ENCODE measurements around the gene STX3. TPM values are rescaled to one million over a fixed set of nuclear protein-coding genes. Genes with fewer than 3 reads are reported as not detected.

STX3 gene
- total RNA-seq, 2 experiments from 2014 or later = 11.7 to 12.3 TPM

GRCh38 chr11:59761993-59762392 is 6.8 kb downstream of the STX3 start:
- Mint-ChIP-seq H3K36me3 (no peaks in the 10 kb centered on the region), H3K4me3 (no peak overlapping the region), H3K27ac (no peak overlapping the region), H3K27me3 (no peaks in the 10 kb centered on the region), H3K9me3 (no peaks in the 10 kb centered on the region), H3K4me1 (ENCODE audit: low read depth) (peaks cover 14% of the 10 kb centered on the region)
- CTCF ChIA-PET = interaction anchor here (0.6 kb wide), 1 partner anchor 200 kb away, joined by 3 read pairs; no protein-coding TSS in a partner anchor
- intact Hi-C loops (cut with micrococcal nuclease) = no loop called here
- DNase-seq = no peak
- POLR2A ChIA-PET = no interaction called here

GRCh38 chr11:59765068-59765735 is 10.0 kb downstream of the STX3 start:
- H3K4me3 Mint-ChIP-seq = no peak overlapping the region
- H3K36me3 Mint-ChIP-seq = no peaks in the 10 kb centered on the region
- POLR2A ChIA-PET = no interaction called here
- peaks cover 9% of the 10 kb centered on the region for H3K4me1 Mint-ChIP-seq (ENCODE audit: low read depth)
- no peaks in the 10 kb centered on the region for H3K27me3 Mint-ChIP-seq
- no peak overlapping the region for H3K27ac Mint-ChIP-seq
- intact Hi-C loops (cut with micrococcal nuclease) = no loop called here
- no peaks in the 10 kb centered on the region for H3K9me3 Mint-ChIP-seq
- CTCF ChIA-PET = interaction anchor here (5.4 kb wide), 1 partner anchor 11 kb away, joined by 28 read pairs; the partner anchor contains the start of gene STX3
- no peak for DNase-seq

- POLR2A ChIA-PET = no interaction called here
- no peak overlapping the region for H3K27ac Mint-ChIP-seq
- DNase-seq = no peak
- H3K27me3 Mint-ChIP-seq = no peaks in the 10 kb centered on the region
- intact Hi-C loops (cut with micrococcal nuclease) = no loop called here
- no peak overlapping the region for H3K4me3 Mint-ChIP-seq
- H3K4me1 Mint-ChIP-seq (ENCODE audit: low read depth) = peaks cover 14% of the 10 kb centered on the region
- H3K36me3 Mint-ChIP-seq = no peaks in the 10 kb centered on the region
- no peaks in the 10 kb centered on the region for H3K9me3 Mint-ChIP-seq
- CTCF ChIA-PET = interaction anchor here (1.3 to 5.4 kb wide), 3 partner anchors 13 to 35 kb away, joined by 3 to 28 read pairs (median 4); partner anchors contain the start of gene STX3
Observed at GRCh38 chr11:59766542-59767224, 11.5 kb downstream of the STX3 start.

- Mint-ChIP-seq H3K4me1 (ENCODE audit: low read depth) (peaks cover 19% of the 10 kb centered on the region), H3K27ac (no peak overlapping the region), H3K36me3 (no peaks in the 10 kb centered on the region), H3K4me3 (no peak overlapping the region), H3K27me3 (no peaks in the 10 kb centered on the region), H3K9me3 (no peaks in the 10 kb centered on the region)
- no peak for DNase-seq
- ChIA-PET POLR2A (no interaction called here), CTCF (interaction anchor here (1.3 to 5.4 kb wide), 3 partner anchors 13 to 35 kb away, joined by 3 to 28 read pairs (median 4); partner anchors contain the start of gene STX3)
- intact Hi-C loops (cut with micrococcal nuclease) = no loop called here
Observed at GRCh38 chr11:59767225-59767611, 12.0 kb downstream of the STX3 start.

GRCh38 chr11:59769111-59769510 is 13.9 kb downstream of the STX3 start:
- CTCF ChIA-PET = no interaction called here
- POLR2A ChIA-PET = no interaction called here

GRCh38 chr11:59769828-59770227 is 14.7 kb downstream of the STX3 start:
- peaks cover 2% of the 10 kb centered on the region for H3K36me3 Mint-ChIP-seq

More at GRCh38 chr11:59769111-59769510, 13.9 kb downstream of the STX3 start:
- intact Hi-C loops (cut with micrococcal nuclease) = no loop called here
- no peak overlapping the region for H3K4me3 Mint-ChIP-seq
- no peaks in the 10 kb centered on the region for H3K27me3 Mint-ChIP-seq
- H3K27ac Mint-ChIP-seq = no peak overlapping the region
- H3K36me3 Mint-ChIP-seq = peaks cover 2% of the 10 kb centered on the region
- H3K9me3 Mint-ChIP-seq = no peaks in the 10 kb centered on the region
- DNase-seq = no peak
- peaks cover 31% of the 10 kb centered on the region for H3K4me1 Mint-ChIP-seq (ENCODE audit: low read depth)

GRCh38 chr11:59770319-59770718 is 15.1 kb downstream of the STX3 start:
- H3K4me3 Mint-ChIP-seq = no peak overlapping the region
- H3K36me3 Mint-ChIP-seq = peaks cover 6% of the 10 kb centered on the region
- ChIA-PET CTCF (interaction anchor here (1.0 kb wide), 1 partner anchor 16 kb away, joined by 4 read pairs; the partner anchor contains the start of gene STX3), POLR2A (no interaction called here)
- no peaks in the 10 kb centered on the region for H3K27me3 Mint-ChIP-seq
- no peaks in the 10 kb centered on the region for H3K9me3 Mint-ChIP-seq
- intact Hi-C loops (cut with micrococcal nuclease) = no loop called here
- peaks cover 26% of the 10 kb centered on the region for H3K4me1 Mint-ChIP-seq (ENCODE audit: low read depth)
- DNase-seq = no peak
- no peak overlapping the region for H3K27ac Mint-ChIP-seq

More at GRCh38 chr11:59769828-59770227, 14.7 kb downstream of the STX3 start:
- Mint-ChIP-seq H3K27ac (no peak overlapping the region), H3K4me3 (no peak overlapping the region), H3K9me3 (no peaks in the 10 kb centered on the region), H3K27me3 (no peaks in the 10 kb centered on the region), H3K4me1 (ENCODE audit: low read depth) (peaks cover 31% of the 10 kb centered on the region)
- intact Hi-C loops (cut with micrococcal nuclease) = no loop called here
- ChIA-PET POLR2A (no interaction called here), CTCF (interaction anchor here (1.0 kb wide), 1 partner anchor 15 kb away, joined by 4 read pairs; the partner anchor contains the start of gene STX3)
- DNase-seq = no peak

DNA sequence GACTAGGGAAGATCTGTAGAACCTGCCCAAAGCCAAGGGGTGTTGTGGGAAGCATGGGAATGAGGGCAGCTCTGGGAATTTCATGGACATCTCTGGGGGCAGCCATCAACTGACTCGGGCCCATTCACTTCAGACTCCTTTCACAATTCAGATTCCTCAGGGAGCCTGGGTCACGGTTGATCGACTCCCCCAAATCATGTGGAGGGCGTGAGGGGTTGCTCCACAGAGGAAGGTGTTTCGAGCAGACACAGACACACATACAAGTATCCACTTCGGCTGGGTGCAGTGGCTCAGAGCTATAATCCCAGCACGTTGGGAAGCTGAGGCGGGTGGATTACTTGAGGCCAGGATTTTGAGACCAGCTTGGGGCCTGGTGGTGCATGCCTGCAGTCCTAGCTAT is 15.7 kb downstream of the STX3 start:
- no peak for DNase-seq
- H3K4me1 Mint-ChIP-seq (ENCODE audit: low read depth) = peaks cover 30% of the 10 kb centered on the region
- H3K9me3 Mint-ChIP-seq = no peaks in the 10 kb centered on the region
- peaks cover 6% of the 10 kb centered on the region for H3K36me3 Mint-ChIP-seq
- CTCF ChIA-PET = interaction anchor here (1.0 kb wide), 1 partner anchor 16 kb away, joined by 4 read pairs; the partner anchor contains the start of gene STX3
- no peak overlapping the region for H3K27ac Mint-ChIP-seq
- no peaks in the 10 kb centered on the region for H3K27me3 Mint-ChIP-seq
- POLR2A ChIA-PET = no interaction called here
- H3K4me3 Mint-ChIP-seq = no peak overlapping the region
- intact Hi-C loops (cut with micrococcal nuclease) = no loop called here

DNA sequence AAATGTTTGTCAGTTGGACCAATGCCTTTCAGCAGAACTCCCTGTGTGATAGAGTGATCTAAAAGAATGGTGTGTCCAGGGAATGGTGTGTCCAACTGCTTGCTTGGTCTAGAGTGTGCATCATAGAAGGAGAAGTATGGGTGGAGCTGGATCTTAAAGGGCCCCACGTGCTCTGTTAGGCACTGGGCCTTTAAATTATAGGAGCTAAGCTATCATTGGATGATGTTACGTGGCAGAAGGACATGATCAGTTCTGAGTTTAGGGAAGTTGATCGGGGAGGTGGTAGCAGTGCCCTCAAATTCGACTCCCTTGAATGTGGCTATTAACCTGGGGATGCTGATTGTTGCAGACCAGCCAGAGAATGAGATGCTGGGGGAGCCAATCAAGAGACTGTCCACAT is 16.4 kb downstream of the STX3 start:
- Mint-ChIP-seq H3K4me3 (no peak overlapping the region), H3K9me3 (no peaks in the 10 kb centered on the region), H3K36me3 (peaks cover 6% of the 10 kb centered on the region), H3K27ac (no peak overlapping the region), H3K27me3 (no peaks in the 10 kb centered on the region), H3K4me1 (ENCODE audit: low read depth) (peaks cover 31% of the 10 kb centered on the region)
- POLR2A ChIA-PET = interaction anchor here (0.9 to 1.5 kb wide), 2 partner anchors 12 to 17 kb away, joined by 3 read pairs; partner anchors contain the start of gene STX3
- intact Hi-C loops (cut with micrococcal nuclease) = loop anchor here (1.0 kb wide), 1 partner anchor 15 kb away; no protein-coding TSS in a partner anchor
- CTCF ChIA-PET = interaction anchor here (1.3 to 1.4 kb wide), 2 partner anchors 12 to 17 kb away, joined by 3 to 4 read pairs; no protein-coding TSS in a partner anchor
- DNase-seq = no peak

GRCh38 chr11:59773083-59773440 is 17.9 kb downstream of the STX3 start:
- intact Hi-C loops (cut with micrococcal nuclease) = no loop called here
- no peak for DNase-seq
- ChIA-PET POLR2A (no interaction called here), CTCF (interaction anchor here (1.4 kb wide), 1 partner anchor 19 kb away, joined by 4 read pairs; no protein-coding TSS in a partner anchor)
- Mint-ChIP-seq H3K27ac (no peak overlapping the region), H3K36me3 (peaks cover 6% of the 10 kb centered on the region), H3K9me3 (no peaks in the 10 kb centered on the region), H3K4me3 (no peak overlapping the region), H3K27me3 (no peaks in the 10 kb centered on the region), H3K4me1 (ENCODE audit: low read depth) (peaks cover 37% of the 10 kb centered on the region)

- Mint-ChIP-seq H3K27me3 (no peaks in the 10 kb centered on the region), H3K4me1 (ENCODE audit: low read depth) (peaks cover 35% of the 10 kb centered on the region), H3K4me3 (no peak overlapping the region), H3K9me3 (no peaks in the 10 kb centered on the region), H3K27ac (no peak overlapping the region), H3K36me3 (peaks cover 6% of the 10 kb centered on the region)
- CTCF ChIA-PET = interaction anchor here (0.6 kb wide), 1 partner anchor 22 kb away, joined by 3 read pairs; no protein-coding TSS in a partner anchor
- intact Hi-C loops (cut with micrococcal nuclease) = no loop called here
- no peak for DNase-seq
- POLR2A ChIA-PET = interaction anchor here (0.5 kb wide), 1 partner anchor 12 kb away, joined by 3 read pairs; no protein-coding TSS in a partner anchor
Observed at GRCh38 chr11:59776210-59777066, 21.3 kb downstream of the STX3 start.

DNA sequence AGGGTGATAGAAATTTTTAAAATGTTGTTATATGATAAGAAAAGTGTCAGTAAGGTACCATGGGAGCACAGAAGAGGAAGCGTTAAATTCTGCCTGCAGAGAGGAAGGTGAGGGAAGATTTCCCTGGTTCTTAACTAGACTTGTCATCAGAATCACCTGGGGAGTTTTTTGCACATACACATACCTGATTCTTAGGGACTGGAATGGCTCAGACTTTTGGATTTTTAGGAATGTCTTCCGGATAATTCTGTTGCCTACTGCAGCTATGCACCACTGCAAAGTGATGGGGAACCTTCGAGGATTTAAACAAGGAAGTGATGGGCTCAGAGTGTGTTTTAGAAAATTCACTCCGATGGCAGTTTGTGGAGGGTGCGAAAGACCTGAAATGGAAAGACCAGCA is 21.9 kb downstream of the STX3 start:
- Mint-ChIP-seq H3K36me3 (peaks cover 6% of the 10 kb centered on the region), H3K4me3 (no peak overlapping the region), H3K4me1 (ENCODE audit: low read depth) (peaks cover 29% of the 10 kb centered on the region), H3K9me3 (no peaks in the 10 kb centered on the region), H3K27ac (no peak overlapping the region), H3K27me3 (no peaks in the 10 kb centered on the region)
- CTCF ChIA-PET = no interaction called here
- POLR2A ChIA-PET = no interaction called here
- DNase-seq = no peak
- intact Hi-C loops (cut with micrococcal nuclease) = no loop called here

All from activated CD4-positive, alpha-beta memory T cell treated with anti-CD3 and anti-CD28 coated beads for 36 hours (primary cell).